HepG2 (cell line): ENCODE data around the gene MARF1. TPM values are rescaled to one million over a fixed set of nuclear protein-coding genes. Genes with fewer than 3 reads are reported as not detected.

Experiments used
- CBX1 ChIP-seq: IDR thresholded peaks from one replicate; pipeline ENCODE4 v1.6.1; 2016; ENCODE audit warnings: antibody characterized with exemption, low read depth
- CENPX ChIP-seq: sonication (generic); formaldehyde crosslinking; IDR thresholded peaks from 2 replicates; pipeline ENCODE4 v1.9.0; 2021; ENCODE audit warnings: mild to moderate bottlenecking, missing genetic modification reagents, moderate library complexity
- ERF ChIP-seq: IDR thresholded peaks from 2 replicates; pipeline ENCODE4 v1.6.1; 2018; ENCODE audit warnings: missing biosample characterization, missing genetic modification reagents
- NFATC3 ChIP-seq: sonication (generic); formaldehyde crosslinking; IDR thresholded peaks from 2 replicates; pipeline ENCODE4 v1.5.1; 2020; ENCODE audit warnings: mild to moderate bottlenecking, missing genetic modification reagents
- NFE2 ChIP-seq: sonication (generic); formaldehyde crosslinking; IDR thresholded peaks from 2 replicates; pipeline ENCODE4 v1.4.0; 2020; ENCODE audit warnings: missing genetic modification reagents
- PHF21A ChIP-seq: sonication (generic); formaldehyde crosslinking; IDR thresholded peaks from 2 replicates; pipeline ENCODE4 v1.5.0; 2020; ENCODE audit warnings: mild to moderate bottlenecking, missing genetic modification reagents
- SMC3 ChIP-seq: IDR thresholded peaks from 2 replicates; pipeline ENCODE4 v1.6.1; 2011; ENCODE audit warnings: low read length, improper control_type of control experiment
- TAF1 ChIP-seq: sonication (generic); formaldehyde crosslinking; IDR thresholded peaks from 2 replicates; pipeline ENCODE4 v1.4.0; 2020; ENCODE audit warnings: missing genetic modification reagents
- TBP ChIP-seq: sonication (generic); formaldehyde crosslinking; IDR thresholded peaks from 2 replicates; pipeline ENCODE4 v1.5.0; 2020; ENCODE audit warnings: missing genetic modification reagents
- ZFAT ChIP-seq: sonication (generic); formaldehyde crosslinking; conservative IDR thresholded peaks from 2 replicates; pipeline ENCODE4 v1.8.1; 2023; ENCODE audit warnings: missing genetic modification reagents, inconsistent platforms
- ZNF337 ChIP-seq: sonication (generic); formaldehyde crosslinking; IDR thresholded peaks from 2 replicates; pipeline ENCODE4 v1.5.1; 2020; ENCODE audit warnings: missing genetic modification reagents, low read depth, mild to moderate bottlenecking, borderline replicate concordance
- ZNF484 ChIP-seq: sonication (generic); formaldehyde crosslinking; IDR thresholded peaks from 2 replicates; pipeline ENCODE4 v1.5.1; 2020; ENCODE audit warnings: mild to moderate bottlenecking, low read depth, missing genetic modification reagents, borderline replicate concordance
- ZNF614 ChIP-seq: IDR thresholded peaks from 2 replicates; pipeline ENCODE4 v1.6.1; 2018; ENCODE audit warnings: missing biosample characterization, missing genetic modification reagents, inconsistent platforms, borderline replicate concordance
- ZNF777 ChIP-seq: sonication (generic); formaldehyde crosslinking; IDR thresholded peaks from 2 replicates; pipeline ENCODE4 v1.4.0; 2020; ENCODE audit warnings: missing genetic modification reagents
- polyA plus RNA-seq, 8 experiments: library from polyadenylated mRNA; depleted of rRNA in 3 of 8; stranded (reverse) in 7 of 8; unstranded in 1 of 8; fragments of >200 nt; fragmentation: Illumina TruSeq in 4 of 8; extraction: Trizol in 4 of 8; gene quantifications; 2 replicates each; pipeline versions ENCODE4 v1.2.1 to v1.2.3, GENCODE V29; 2011 to 2016; ENCODE audit warnings: low read depth in 4 of 8, missing spikeins in 1 of 8, mixed read lengths in 1 of 8; ENCODE audit not compliant: insufficient read depth in 1 of 8
- total RNA-seq, 5 experiments: library from RNA; depleted of rRNA; stranded (reverse); fragments of >200 nt; fragmentation: Illumina TruSeq; extraction: Trizol; gene quantifications; 2 replicates each; pipeline ENCODE4 v1.2.3, GENCODE V29; 2016; ENCODE audit warnings: low read depth in 1 of 5
- TF ChIP-seq, protein P1 (sequence below): sonication (generic); formaldehyde crosslinking; IDR thresholded peaks from 2 replicates; pipeline ENCODE4 v1.9.0; 2021; ENCODE audit warnings: missing genetic modification reagents, borderline replicate concordance
- TF ChIP-seq, protein P2 (sequence below): sonication (generic); formaldehyde crosslinking; IDR thresholded peaks from 2 replicates; pipeline ENCODE4 v1.9.0; 2021; ENCODE audit warnings: missing genetic modification reagents, mild to moderate bottlenecking, borderline replicate concordance
- TF ChIP-seq, protein P3 (sequence below): sonication (generic); formaldehyde crosslinking; conservative IDR thresholded peaks from 2 replicates; pipeline ENCODE4 v1.5.0; 2020; ENCODE audit warnings: missing genetic modification reagents
- TF ChIP-seq, protein P4 (sequence below): sonication (generic); formaldehyde crosslinking; IDR thresholded peaks from 2 replicates; pipeline ENCODE4 v1.8.1; 2022; ENCODE audit warnings: low read depth, mild to moderate bottlenecking, missing genetic modification reagents

The MARF1 gene
- total and polyA plus RNA-seq, 2 of the 13 experiments (the other 11 are each of a cell fraction or from before 2014, with no cell fraction given), result 8.7 to 20.7 TPM

DNA sequence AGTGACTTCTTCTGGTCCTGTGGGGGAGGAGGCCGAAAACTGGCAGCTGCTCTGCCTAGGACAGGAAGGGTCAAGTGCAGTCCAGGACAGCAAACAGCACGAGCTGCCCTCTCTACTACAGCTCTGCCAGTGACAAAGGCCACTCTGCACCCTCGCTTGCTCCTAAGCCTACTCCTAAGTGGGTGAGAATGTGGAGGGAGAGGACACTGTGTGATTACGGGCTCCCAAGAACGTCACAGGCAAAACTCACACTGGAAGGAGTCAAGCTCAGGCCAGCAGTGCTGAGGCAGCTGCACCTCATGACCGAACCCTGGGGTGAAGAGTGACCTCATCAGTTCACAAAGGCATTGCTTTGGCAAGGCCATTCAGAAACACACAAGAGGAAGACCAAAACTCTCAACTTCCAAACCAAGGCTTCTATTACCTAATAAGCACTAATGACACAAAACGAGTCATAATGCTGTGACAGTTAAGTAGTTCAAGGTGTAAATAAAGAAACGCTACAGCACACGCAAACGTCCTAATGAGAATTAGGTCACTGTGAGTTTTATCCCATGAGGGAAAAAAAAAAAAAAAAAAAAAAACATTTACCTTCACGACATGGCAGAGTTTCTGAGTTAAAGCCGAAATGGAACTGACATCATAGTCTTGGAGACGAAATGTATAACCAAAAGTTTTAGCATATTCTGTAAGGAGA is 35.1 kb downstream of the MARF1 start (continued):
- TF ChIP-seq, protein P1, sequence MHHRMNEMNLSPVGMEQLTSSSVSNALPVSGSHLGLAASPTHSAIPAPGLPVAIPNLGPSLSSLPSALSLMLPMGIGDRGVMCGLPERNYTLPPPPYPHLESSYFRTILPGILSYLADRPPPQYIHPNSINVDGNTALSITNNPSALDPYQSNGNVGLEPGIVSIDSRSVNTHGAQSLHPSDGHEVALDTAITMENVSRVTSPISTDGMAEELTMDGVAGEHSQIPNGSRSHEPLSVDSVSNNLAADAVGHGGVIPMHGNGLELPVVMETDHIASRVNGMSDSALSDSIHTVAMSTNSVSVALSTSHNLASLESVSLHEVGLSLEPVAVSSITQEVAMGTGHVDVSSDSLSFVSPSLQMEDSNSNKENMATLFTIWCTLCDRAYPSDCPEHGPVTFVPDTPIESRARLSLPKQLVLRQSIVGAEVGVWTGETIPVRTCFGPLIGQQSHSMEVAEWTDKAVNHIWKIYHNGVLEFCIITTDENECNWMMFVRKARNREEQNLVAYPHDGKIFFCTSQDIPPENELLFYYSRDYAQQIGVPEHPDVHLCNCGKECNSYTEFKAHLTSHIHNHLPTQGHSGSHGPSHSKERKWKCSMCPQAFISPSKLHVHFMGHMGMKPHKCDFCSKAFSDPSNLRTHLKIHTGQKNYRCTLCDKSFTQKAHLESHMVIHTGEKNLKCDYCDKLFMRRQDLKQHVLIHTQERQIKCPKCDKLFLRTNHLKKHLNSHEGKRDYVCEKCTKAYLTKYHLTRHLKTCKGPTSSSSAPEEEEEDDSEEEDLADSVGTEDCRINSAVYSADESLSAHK (CRISPR knock-in tag), result no peak
- TF ChIP-seq ZNF484 (CRISPR knock-in tag) (no peak), TAF1 (0 out of 2 replicates have a peak, but pooled peaks have one; percentile 10), ERF (CRISPR knock-in tag) (peak; percentile 17; the same call in 1 of the 2 replicates), NFE2 (CRISPR knock-in tag) (no peak), ZNF777 (no peak), SMC3 (no peak), CENPX (no peak), ZNF337 (CRISPR knock-in tag) (no peak), NFATC3 (CRISPR knock-in tag) (no peak), CBX1 (no peak), ZNF614 (CRISPR knock-in tag) (no peak), PHF21A (CRISPR knock-in tag) (no peak), ZFAT (CRISPR knock-in tag) (no peak), TBP (CRISPR knock-in tag) (no peak)
- TF ChIP-seq, protein P2, sequence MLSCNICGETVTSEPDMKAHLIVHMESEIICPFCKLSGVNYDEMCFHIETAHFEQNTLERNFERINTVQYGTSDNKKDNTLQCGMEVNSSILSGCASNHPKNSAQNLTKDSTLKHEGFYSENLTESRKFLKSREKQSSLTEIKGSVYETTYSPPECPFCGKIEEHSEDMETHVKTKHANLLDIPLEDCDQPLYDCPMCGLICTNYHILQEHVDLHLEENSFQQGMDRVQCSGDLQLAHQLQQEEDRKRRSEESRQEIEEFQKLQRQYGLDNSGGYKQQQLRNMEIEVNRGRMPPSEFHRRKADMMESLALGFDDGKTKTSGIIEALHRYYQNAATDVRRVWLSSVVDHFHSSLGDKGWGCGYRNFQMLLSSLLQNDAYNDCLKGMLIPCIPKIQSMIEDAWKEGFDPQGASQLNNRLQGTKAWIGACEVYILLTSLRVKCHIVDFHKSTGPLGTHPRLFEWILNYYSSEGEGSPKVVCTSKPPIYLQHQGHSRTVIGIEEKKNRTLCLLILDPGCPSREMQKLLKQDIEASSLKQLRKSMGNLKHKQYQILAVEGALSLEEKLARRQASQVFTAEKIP (CRISPR knock-in tag), result no peak
- TF ChIP-seq, protein P3, sequence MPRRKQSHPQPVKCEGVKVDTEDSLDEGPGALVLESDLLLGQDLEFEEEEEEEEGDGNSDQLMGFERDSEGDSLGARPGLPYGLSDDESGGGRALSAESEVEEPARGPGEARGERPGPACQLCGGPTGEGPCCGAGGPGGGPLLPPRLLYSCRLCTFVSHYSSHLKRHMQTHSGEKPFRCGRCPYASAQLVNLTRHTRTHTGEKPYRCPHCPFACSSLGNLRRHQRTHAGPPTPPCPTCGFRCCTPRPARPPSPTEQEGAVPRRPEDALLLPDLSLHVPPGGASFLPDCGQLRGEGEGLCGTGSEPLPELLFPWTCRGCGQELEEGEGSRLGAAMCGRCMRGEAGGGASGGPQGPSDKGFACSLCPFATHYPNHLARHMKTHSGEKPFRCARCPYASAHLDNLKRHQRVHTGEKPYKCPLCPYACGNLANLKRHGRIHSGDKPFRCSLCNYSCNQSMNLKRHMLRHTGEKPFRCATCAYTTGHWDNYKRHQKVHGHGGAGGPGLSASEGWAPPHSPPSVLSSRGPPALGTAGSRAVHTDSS (CRISPR knock-in tag), result no peak
- TF ChIP-seq, protein P4, sequence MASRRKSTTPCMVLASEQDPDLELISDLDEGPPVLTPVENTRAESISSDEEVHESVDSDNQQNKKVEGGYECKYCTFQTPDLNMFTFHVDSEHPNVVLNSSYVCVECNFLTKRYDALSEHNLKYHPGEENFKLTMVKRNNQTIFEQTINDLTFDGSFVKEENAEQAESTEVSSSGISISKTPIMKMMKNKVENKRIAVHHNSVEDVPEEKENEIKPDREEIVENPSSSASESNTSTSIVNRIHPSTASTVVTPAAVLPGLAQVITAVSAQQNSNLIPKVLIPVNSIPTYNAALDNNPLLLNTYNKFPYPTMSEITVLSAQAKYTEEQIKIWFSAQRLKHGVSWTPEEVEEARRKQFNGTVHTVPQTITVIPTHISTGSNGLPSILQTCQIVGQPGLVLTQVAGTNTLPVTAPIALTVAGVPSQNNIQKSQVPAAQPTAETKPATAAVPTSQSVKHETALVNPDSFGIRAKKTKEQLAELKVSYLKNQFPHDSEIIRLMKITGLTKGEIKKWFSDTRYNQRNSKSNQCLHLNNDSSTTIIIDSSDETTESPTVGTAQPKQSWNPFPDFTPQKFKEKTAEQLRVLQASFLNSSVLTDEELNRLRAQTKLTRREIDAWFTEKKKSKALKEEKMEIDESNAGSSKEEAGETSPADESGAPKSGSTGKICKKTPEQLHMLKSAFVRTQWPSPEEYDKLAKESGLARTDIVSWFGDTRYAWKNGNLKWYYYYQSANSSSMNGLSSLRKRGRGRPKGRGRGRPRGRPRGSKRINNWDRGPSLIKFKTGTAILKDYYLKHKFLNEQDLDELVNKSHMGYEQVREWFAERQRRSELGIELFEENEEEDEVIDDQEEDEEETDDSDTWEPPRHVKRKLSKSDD (CRISPR knock-in tag), result no peak
